OCI-LY1 (cell line): ENCODE measurements around the gene INSR.

Experiments
- EZH2 ChIP-seq: fragments of 200-600 bp; sonication (generic), shearing (Covaris generic); IDR thresholded peaks from 2 replicates; pipeline ENCODE4 v1.8.0; 2017; ENCODE audit warnings: borderline replicate concordance, mixed run types, mild to moderate bottlenecking, antibody characterized with exemption, low read length, moderate library complexity, mixed read lengths
- TF ChIP-seq, protein P1 (sequence below): fragments of 200-600 bp; sonication (generic), shearing (Covaris generic); IDR thresholded peaks from 2 replicates; pipeline ENCODE4 v1.5.1; 2017; ENCODE audit warnings: mild to moderate bottlenecking, antibody characterized with exemption, low read length, moderate library complexity, mixed read lengths

DNA sequence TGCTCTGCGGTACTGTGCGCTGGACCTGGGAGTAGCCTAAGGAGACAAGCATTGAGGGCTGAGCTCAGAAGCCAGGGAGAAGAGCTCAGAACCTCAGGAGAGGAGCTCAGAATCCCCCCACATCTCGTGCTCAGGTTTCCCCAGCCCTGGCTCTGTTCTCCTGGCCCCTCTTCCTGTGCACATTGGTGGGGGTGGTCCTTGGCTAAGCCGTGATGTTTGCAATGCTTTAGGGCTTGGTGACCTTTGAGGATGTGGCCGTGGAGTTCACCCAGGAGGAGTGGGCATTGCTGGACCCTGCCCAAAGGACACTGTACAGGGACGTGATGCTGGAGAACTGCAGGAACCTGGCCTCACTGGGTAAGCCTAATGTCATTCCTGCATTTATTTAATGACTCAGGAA lies 218.1 kb downstream of the INSR start:
- TF ChIP-seq, protein P1, sequence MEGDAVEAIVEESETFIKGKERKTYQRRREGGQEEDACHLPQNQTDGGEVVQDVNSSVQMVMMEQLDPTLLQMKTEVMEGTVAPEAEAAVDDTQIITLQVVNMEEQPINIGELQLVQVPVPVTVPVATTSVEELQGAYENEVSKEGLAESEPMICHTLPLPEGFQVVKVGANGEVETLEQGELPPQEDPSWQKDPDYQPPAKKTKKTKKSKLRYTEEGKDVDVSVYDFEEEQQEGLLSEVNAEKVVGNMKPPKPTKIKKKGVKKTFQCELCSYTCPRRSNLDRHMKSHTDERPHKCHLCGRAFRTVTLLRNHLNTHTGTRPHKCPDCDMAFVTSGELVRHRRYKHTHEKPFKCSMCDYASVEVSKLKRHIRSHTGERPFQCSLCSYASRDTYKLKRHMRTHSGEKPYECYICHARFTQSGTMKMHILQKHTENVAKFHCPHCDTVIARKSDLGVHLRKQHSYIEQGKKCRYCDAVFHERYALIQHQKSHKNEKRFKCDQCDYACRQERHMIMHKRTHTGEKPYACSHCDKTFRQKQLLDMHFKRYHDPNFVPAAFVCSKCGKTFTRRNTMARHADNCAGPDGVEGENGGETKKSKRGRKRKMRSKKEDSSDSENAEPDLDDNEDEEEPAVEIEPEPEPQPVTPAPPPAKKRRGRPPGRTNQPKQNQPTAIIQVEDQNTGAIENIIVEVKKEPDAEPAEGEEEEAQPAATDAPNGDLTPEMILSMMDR = no peak
- no peak for TF ChIP-seq EZH2
